NCI-H1105 (cell line): Measurements from ENCODE around the gene UGT1A8.
"Not testable (repeated sequence)": the region's sequence is repeated elsewhere in the genome, so short reads cannot be mapped to it uniquely, and the experiment has no call there.

Experiments
- DNase-seq: peaks from one replicate; lab custom pipeline; 2025; lab: John Stamatoyannopoulos, UW

UGT1A8 gene

GRCh38 chr2:233688341-233688740, 70.9 kb downstream of the UGT1A8 start:
- DNase-seq, result no peak

- DNase-seq, result no peak
Observed at GRCh38 chr2:233689031-233689430, 71.6 kb downstream of the UGT1A8 start.

GRCh38 chr2:233689501-233689900, 72.1 kb downstream of the UGT1A8 start:
- DNase-seq, result no peak

- no peak for DNase-seq
Observed at GRCh38 chr2:233690444-233690843, 73.0 kb downstream of the UGT1A8 start.

- DNase-seq, result no peak
Observed at GRCh38 chr2:233691443-233692433, 74.3 kb downstream of the UGT1A8 start.

GRCh38 chr2:233692648-233693047, 75.2 kb downstream of the UGT1A8 start, which contains the start of gene UGT1A6:
Gene UGT1A6, plus strand, starts transcription at chr2:233692890. Its CDS starts 115 bp downstream, at chr2:233693005.
- DNase-seq, result no peak

- DNase-seq, result no peak
Observed at GRCh38 chr2:233693963-233694362, 76.5 kb downstream of the UGT1A8 start.

- no peak for DNase-seq
Observed at GRCh38 chr2:233698740-233699139, 81.3 kb downstream of the UGT1A8 start.

- no peak for DNase-seq
Observed at GRCh38 chr2:233699424-233700027, 82.1 kb downstream of the UGT1A8 start.

- DNase-seq, result peak; percentile 6
Observed at GRCh38 chr2:233700028-233700635, 82.7 kb downstream of the UGT1A8 start.

GRCh38 chr2:233700842-233701241, 83.4 kb downstream of the UGT1A8 start:
- not testable (repeated sequence) for DNase-seq

GRCh38 chr2:233702238-233702637, 84.8 kb downstream of the UGT1A8 start:
- DNase-seq, result no peak

GRCh38 chr2:233705911-233706506, 88.6 kb downstream of the UGT1A8 start:
- no peak for DNase-seq

GRCh38 chr2:233706720-233707119, 89.3 kb downstream of the UGT1A8 start:
- no peak for DNase-seq

- no peak for DNase-seq
Observed at GRCh38 chr2:233707940-233708644, 90.7 kb downstream of the UGT1A8 start.

GRCh38 chr2:233708942-233709341, 91.5 kb downstream of the UGT1A8 start:
- no peak for DNase-seq

GRCh38 chr2:233711312-233712008, 94.0 kb downstream of the UGT1A8 start:
- peak; percentile 63 for DNase-seq

GRCh38 chr2:233712611-233713261, 95.3 kb downstream of the UGT1A8 start, which contains the start of gene UGT1A5:
Gene UGT1A5, plus strand, starts transcription at chr2:233712907. Its CDS starts 85 bp downstream, at chr2:233712992.
- DNase-seq, result no peak

- no peak for DNase-seq
Observed at GRCh38 chr2:233713262-233713615, 95.8 kb downstream of the UGT1A8 start.

GRCh38 chr2:233714121-233714520, 96.7 kb downstream of the UGT1A8 start:
- no peak for DNase-seq
